GM10847 (cell line): ENCODE results near the gene LAMA2.

Experiments used
- POLR2A ChIP-seq: IDR thresholded peaks from 2 replicates; pipeline ENCODE4 v1.6.1; 2011; ENCODE audit not compliant: insufficient read length; ENCODE audit errors: extremely low read depth

Gene LAMA2

DNA sequence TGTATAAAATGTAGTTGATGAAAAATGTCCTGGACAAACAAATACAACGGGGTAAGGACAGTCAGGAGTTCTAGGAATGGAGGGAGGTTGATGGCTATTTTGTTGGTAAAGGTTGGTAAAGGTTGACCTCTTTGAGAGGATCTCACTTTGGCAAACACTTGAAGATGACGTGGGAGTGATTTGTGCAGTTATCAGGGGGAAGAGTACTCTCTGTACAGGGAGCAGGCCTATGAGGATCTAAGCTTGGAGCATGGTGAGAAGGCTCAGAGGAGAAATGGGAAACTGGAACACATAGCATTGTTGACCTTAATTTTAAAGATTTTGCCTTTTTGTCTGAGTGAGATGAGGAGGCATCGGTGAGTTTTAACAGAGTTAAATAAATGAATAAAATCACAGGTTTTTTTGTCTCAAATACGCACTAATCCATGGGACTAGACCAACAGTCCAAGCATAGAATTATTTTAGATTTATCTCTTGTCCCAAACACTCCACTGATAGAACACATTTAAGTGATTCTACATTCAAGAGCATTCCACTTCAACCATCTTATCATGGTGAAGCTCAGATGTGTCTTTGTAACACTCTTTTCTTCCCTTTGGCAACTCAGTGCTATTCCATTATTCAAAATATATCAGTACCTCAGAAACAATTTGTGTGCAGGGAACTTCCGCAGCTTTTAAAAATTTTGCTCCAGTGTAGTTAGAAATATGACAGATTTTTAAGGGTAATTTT, 5.7 kb downstream of the LAMA2 start:
- TF ChIP-seq POLR2A: no peak

DNA sequence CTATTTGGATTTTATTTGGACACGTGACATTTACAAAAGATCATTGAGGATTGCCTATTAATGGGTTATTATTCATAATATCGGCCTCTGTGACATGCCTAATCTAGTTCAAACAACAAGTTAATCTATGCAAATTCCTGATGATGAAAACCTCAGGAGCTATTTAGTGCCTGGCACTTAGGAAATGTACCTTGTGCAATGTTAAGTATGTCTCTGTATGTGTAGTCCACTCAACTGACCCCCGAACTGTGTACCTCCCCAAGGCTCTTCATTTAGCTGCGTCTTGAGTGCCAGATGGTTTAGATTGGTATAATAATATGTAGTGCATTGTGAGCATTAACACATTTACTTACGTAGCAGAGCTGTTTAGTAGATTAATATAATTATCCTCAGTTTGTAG, 6.9 kb downstream of the LAMA2 start:
- no peak for TF ChIP-seq POLR2A

DNA sequence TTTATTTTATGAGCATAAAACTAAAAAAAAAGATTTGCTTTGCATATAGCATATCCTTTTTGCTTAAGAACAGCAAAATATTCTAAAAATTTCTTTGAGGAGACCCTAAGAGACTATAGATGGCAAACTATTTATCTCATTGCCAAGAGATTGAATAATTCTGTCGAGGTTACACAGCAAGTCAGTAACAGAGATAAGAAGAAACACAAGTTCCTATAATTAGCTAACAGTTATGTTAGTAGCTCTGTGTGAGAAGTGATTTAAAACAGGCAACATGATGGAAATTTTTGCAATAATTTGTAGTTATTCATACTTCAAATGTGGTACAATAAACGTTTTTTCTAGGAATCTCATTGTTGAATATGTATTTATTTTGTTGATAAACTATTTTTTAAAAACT, 9.1 kb downstream of the LAMA2 start:
- TF ChIP-seq POLR2A: no peak

DNA sequence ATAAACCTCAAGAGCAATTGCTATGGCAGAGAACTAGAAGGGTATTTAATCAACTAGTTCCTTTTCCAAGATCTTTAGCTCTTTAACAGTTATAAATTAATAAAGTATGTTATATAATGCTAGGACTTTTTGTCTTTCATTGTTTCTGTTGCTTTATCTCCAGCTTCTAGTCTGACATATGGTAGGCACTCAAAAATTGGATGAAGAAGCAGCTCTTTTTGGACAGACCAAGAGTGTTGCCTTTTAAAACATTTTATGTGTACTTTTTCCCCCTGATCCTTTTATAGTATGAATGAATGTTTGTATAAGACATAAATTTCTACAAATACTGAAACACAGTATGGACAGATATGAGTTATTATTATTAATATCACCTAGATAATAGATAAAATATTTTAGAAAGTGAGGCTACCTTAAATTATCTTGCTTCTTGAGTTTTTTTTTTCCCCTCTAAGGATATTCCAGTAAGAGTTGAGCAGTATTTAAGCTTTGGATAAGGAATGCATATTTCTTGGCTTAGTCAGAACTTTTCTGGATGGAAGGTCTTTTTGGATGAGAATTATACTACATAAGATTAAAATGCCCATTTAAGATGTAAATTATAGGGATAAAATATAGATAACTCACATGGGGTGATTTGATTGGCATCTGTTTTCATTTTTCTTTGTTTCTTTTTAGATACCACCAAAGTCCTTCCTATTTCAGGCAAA, 16.6 kb downstream of the LAMA2 start:
- no peak for TF ChIP-seq POLR2A

DNA sequence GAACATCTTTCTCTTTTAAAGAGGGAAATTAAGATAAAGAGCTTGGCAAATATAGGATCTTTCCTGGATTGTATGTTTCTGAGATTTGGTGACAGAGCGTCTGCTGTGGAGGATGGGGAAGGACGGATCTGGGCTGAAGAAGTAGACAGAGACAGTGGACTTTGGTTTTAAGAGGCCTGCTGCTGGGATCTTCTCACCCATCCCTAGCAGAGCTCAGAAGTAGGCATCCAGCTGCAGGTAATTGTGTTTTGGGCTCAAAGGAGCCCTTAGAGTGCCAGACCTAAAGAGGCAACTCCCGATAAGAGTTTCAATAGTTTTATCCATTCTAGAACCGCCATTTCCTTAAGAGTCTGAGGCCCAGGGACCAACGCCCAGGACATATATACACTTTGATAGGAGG, 20.8 kb downstream of the LAMA2 start:
- no peak for TF ChIP-seq POLR2A

DNA sequence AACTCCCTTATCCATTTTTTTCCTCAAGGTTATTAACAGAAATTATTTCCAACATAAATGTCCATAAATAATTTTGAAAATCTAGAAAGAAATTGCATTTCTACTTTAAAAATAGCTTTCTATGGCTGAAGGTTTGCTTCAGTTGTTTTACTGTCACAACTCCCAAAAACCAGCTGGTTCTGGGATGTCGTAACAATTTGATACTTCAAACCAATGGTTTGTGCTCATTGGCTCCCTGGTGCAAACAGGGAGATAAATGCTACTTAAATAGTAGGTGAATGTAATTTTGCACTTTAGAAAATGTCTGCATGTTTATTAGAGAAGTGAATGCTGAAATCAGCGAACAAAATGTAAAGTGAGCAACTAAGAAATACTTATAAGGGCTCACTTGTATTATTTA, 31.1 kb downstream of the LAMA2 start:
- TF ChIP-seq POLR2A: no peak

DNA sequence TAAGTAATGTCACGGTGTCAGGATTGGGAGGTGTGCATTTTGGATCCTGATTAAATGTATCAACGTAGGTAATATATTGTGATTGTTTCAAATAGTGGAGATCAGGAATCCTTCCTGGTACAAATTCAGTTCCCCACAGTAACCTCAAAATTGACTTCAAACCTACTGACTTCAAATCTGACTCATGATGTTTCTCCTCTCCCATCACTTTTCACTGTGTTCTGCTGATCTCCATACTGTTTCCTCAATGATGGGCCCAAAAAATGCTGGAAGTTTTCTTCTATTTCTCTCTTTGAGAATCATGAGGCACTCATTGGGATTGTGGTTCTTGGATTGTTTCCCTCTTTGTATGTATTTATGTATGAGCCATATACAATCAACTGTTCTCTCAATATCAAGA, 35.9 kb downstream of the LAMA2 start:
- no peak for TF ChIP-seq POLR2A

DNA sequence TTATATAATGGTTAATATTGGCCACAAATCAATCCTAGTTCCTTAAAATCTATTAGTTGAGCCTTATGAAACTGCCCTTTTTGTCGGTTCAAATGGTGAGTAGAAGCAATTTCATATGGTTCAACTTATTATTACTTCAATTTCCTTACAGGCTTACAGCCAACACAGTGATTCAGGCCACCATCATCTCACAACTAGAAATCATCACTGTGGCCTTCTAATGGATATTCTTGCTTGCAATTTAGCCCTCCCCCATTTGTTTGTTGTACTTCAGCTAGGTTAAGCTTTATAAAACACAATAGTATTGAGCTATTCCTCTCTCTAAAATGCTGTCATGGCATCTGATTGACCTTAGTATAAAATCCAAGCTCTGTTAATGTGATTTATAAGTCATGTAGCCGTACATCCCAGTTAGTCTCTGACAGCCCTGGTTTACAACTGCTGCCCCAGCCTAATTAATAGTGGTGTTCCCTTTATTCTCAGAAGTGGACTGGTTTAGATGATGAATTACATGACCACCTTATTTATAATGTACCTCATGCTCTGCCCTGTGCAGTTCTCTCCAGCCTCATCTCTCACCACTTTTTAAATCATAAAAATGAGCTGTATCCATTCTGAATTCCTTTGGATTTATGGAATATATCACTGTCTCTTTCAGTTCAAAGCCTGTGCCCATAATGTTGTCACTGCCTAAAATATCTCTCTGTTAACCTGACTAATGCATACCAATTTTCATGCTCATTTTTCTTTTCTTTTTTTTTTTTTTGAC, 36.7 kb downstream of the LAMA2 start:
- no peak for TF ChIP-seq POLR2A

DNA sequence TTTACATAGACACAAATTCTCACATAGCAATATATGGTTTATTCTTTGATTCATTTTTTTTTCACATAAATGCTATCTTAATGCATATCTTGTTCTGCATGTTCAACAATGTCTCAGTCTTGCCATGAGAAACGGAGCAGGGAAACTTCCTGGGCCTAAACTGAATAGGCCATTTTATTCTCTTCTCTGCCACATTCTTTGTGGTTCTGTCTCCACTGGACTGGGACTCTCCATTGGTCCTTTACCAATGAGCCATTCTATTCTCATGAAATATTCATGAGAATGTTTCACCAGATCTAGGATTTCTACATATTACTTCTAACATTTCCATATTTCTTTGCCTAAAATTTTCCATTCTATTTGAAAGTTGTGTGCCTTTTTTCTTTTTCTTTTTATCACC, 42.8 kb downstream of the LAMA2 start:
- no peak for TF ChIP-seq POLR2A

DNA sequence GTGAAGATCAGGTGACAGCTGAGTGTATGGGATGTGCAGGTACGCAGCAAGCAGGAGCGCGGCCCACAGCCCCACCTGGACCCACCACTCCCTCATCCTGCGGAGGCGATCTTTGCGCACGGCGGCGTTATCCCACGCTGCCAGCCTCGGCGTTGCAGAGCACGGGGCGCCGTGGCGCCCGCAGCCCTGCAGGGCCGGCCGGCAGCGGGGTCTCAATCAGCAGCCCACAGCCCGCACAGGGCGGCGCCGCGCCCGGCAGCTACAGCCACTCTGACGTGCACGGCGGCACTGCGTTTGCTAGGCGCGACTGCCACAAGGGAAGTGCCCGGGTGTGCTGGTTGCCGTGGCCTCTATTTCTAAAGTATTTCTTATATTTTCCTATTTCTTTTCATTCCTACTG, 46.9 kb downstream of the LAMA2 start:
- no peak for TF ChIP-seq POLR2A

DNA sequence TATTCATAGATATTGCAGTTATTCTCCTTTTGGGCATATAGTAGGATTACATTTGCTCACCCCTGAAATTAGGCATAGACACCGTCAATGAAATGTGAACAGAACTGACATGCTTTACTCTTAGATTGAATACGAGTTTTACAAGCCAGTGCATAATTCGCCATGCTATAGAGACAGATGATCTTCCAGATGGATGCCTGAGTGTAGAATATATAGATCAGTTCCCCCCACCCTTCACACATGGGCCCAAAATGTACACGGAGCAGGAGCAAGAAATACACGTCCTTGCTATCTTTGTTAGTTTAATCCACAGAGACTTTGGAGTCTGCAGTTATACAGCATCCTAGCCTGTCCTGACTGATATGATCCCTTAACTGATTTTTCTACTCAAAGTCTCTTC, 47.4 kb downstream of the LAMA2 start:
- no peak for TF ChIP-seq POLR2A

DNA sequence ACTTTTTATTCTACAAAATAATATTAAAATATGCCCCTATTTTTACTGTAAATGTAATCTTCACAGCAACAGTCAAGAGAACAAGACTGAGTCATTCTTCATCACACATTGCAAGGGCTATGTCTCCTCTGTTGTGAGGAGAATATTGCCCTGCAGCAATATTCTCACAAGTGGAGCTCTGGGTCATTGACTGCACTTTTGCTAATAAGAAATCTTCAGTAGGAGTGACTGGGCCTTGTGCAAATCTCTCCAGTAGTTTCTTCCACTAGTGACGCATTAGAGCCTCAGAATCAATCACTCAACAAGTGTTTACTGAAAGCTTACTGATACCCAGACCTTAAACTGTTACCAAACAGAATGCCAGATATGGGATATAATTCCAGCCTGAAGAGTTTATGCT, 49.1 kb downstream of the LAMA2 start:
- TF ChIP-seq POLR2A: no peak

DNA sequence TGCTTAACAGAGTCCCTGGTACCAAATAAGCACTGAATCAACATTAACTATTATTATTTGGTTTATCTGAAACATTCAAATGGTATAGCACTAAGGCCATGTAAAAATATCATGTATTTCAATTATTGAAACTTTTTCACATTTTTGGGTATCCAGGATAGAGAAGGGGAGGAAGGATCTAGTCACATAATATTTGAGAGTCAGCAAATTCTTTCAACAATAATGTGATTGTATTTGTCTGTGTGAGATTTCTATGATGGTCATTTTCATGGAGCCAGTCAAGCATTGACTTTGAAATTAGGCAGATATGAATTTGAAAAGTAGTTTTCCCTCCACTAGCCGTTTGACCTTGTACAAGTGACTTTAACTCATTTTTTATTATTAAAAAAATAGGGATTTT, 67.9 kb downstream of the LAMA2 start:
- no peak for TF ChIP-seq POLR2A

DNA sequence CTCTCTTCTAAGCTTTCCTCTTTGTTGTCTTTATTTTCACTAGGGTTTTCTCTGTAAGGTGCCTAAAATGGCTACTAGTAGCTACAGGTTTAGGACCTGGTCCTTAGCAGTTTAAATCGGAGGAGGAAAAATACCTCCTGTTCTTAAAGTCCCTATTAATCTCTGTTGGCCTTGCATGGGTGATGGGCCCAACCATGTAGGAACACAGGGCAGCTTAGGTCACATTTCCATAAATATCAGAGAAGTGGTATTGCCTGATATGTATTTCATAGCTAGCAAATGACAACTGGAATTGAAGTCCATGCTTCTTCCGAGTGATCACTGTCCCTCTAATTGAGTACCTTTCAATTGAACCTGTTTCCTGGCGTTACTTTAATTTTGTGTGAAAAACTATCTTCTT, 70.0 kb downstream of the LAMA2 start:
- no peak for TF ChIP-seq POLR2A

DNA sequence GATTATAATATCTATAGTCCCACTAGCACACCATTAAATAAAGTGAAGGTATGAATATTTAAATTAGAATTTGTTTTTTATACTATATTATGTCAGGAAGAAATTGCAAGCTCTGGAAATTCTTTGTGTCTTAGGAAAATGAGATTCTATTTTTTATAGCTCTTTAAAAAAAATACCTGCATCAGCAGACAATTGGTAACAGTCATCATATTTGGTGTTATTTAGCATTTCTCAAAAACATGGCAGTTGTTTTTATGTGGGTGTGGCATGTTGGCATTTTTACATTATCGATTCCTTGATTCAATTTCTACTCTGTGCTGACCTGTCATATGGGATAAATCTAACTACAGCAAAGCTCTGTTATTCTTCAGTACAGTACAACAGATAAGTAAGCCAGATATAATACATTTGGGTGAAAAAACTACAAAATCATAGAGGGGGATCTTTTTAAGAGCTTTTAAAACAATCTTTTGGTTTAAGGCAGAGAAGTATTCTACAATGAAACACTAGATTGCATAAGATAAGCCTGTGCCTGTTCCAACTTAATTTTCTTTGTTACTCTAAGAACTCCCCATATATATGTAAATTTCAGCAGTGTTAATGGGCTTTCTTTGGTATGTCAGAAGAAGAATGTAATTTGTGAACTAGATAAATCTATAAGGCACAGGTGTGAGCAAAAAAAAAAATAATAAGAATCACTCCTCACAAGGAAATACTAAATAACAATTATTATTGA, 71.5 kb downstream of the LAMA2 start:
- TF ChIP-seq POLR2A: no peak

DNA sequence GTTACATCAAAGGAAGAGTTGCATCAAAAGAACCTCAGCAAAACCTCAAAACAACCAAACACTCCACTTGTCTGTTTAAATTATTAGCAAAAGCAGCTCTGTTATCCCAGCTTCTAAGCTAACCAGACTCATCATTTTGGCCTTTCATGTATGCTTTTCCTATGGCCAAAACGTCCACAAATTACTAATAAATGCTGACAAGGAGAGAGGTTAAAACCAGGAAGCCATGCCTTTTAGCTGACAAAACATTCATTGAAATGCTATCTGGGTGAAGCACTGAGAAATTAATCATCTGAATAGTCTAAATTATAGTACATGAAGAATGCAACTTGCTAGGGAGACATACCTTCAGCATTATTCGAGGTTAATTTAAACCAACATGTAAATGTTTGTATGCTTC, 80.6 kb downstream of the LAMA2 start:
- no peak for TF ChIP-seq POLR2A

DNA sequence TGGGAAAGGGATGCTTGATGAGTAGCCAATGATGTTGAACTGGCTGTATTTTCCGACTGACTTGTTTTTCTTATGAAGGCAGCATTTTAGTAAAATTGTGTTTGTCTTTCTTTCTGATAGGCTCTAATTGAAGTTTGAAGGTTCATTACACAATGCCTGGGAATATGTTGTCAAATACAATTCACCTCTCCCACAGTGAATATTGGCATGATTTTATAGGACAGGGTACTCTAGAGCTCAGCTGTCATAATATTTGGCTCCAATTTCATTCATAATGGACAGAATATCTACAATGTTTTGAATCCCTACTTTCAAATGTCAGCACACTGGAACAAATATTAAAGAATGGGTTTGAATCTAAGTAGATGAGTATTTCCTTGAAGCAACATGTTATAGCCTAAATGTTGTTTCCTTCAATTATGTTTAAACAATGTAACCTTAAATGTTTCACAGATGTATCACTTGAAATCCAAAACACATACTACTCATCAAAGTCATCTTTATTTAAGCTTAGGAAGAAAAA, 81.4 kb downstream of the LAMA2 start:
- no peak for TF ChIP-seq POLR2A
